Ovary (tissue), 9 donors: ENCODE data around the gene DNAJC6. TPM values are rescaled to one million over a fixed set of nuclear protein-coding genes. Genes with fewer than 3 reads are reported as not detected.
A peak's percentile ranks its signal among the peaks of the same experiment; 100 is the strongest.

Experiments used
- DNase-seq, 5 donors: peaks; one replicate each; pipeline ENCODE4 v3.0.0-alpha.2; 2019 to 2020
- H3K27ac ChIP-seq, 2 donors: fragments of 200-600 bp; one replicate each; pipeline versions ENCODE4 v1.5.1 to v1.8.0; 2019 to 2022
- H3K27me3 ChIP-seq: fragments of 200-600 bp; one replicate; pipeline ENCODE4 v1.8.0; 2022
- H3K36me3 ChIP-seq: fragments of 200-600 bp; sonication (generic); one replicate; pipeline ENCODE4 v1.5.1; 2019
- H3K4me1 ChIP-seq: one replicate; pipeline ENCODE4 v1.8.1; 2013; ENCODE audit warnings: mild to moderate bottlenecking, moderate library complexity; ENCODE audit not compliant: insufficient read depth
- H3K4me3 ChIP-seq: fragments of 200-600 bp; sonication (generic); one replicate; pipeline ENCODE4 v1.5.1; 2017
- H3K9me3 ChIP-seq, 2 donors: fragments of 200-600 bp in 1 of 2; sonication (generic) in 1 of 2; one replicate each; pipeline versions ENCODE4 v1.5.1 to v1.8.1; 2013 to 2019; ENCODE audit warnings: mild to moderate bottlenecking in 1 of 2, moderate library complexity in 1 of 2
- EP300 ChIP-seq: sonication (generic); formaldehyde crosslinking; IDR thresholded peaks from one replicate; pipeline ENCODE4 v1.6.1; 2017; ENCODE audit warnings: antibody characterized with exemption
- POLR2A ChIP-seq: fragments of 450-650 bp; IDR thresholded peaks from one replicate; pipeline ENCODE4 v1.6.1; 2017; ENCODE audit warnings: antibody characterized with exemption, mild to moderate bottlenecking, moderate library complexity
- WGBS, 3 donors: extraction: QIAGEN DNeasy Blood & Tissue Kit in 1 of 3; methylation state at CpG; one replicate each; pipeline versions ENCODE4 v1.1.5 to v1.1.7; 2013 to 2017; 5-methylcytosine and 5-hydroxymethylcytosine counted together
- intact Hi-C, 4 donors: fragments of 100-400 bp; cut with DNase I; formaldehyde crosslinking; loops; one replicate each; pipeline versions ENCODE4 v1.11.0 to v1.15.1; 2022 to 2023
- polyA plus RNA-seq, 2 donors: library from polyadenylated mRNA; stranded (reverse); fragments of 200-250 nt in 1 of 2; fragments of 350-450 nt in 1 of 2; fragmentation: Illumina TruSeq in 1 of 2; extraction: RNeasy Lipid Tissue Mini Kit (QIAGEN cat#74804) in 1 of 2; gene quantifications; one replicate each; pipeline ENCODE4 v1.2.3, GENCODE V29; 2013 to 2014
- total RNA-seq, 7 donors: library from RNA; depleted of rRNA in 2 of 7; stranded (reverse); fragments of >200 nt in 2 of 7; fragmentation: NEBNext Ultra II Directional in 3 of 7; extraction: Animal tissue kit (Norgen Biotek cat#: 25700) in 3 of 7; gene quantifications; one replicate each; pipeline versions ENCODE4 v1.1.0 to v1.2.4, GENCODE V29; 2016 to 2023
- TF ChIP-seq, protein P1 (sequence below), 3 donors: fragments of 450-650 bp in 2 of 3; fragments of 200-600 bp in 1 of 3; IDR thresholded peaks; one replicate each; pipeline versions ENCODE4 v1.5.1 to v1.8.0; 2016 to 2022; ENCODE audit warnings: antibody characterized with exemption in 3 of 3, mild to moderate bottlenecking in 1 of 3
- donor health status: DM: no; HTN: no; CAD: no; lungs with moderate emphysema.
- donor health status: DM: no; HTN: no; CAD: no.
- donor health status: Bipolar disorder and iron deficiency.
- donor health status: DM: yes; HTN: yes; CAD: no.
- donor health status: DM: no; HTN: no; CAD: no.
- donor health status: DM: yes; HTN: yes; CAD: no.

Gene DNAJC6
- total and polyA plus RNA-seq, 9 donors: 0.48 to 2.7 (median 1.5) TPM

- TF ChIP-seq EP300 (no peak), POLR2A (no peak)
- TF ChIP-seq, protein P1, sequence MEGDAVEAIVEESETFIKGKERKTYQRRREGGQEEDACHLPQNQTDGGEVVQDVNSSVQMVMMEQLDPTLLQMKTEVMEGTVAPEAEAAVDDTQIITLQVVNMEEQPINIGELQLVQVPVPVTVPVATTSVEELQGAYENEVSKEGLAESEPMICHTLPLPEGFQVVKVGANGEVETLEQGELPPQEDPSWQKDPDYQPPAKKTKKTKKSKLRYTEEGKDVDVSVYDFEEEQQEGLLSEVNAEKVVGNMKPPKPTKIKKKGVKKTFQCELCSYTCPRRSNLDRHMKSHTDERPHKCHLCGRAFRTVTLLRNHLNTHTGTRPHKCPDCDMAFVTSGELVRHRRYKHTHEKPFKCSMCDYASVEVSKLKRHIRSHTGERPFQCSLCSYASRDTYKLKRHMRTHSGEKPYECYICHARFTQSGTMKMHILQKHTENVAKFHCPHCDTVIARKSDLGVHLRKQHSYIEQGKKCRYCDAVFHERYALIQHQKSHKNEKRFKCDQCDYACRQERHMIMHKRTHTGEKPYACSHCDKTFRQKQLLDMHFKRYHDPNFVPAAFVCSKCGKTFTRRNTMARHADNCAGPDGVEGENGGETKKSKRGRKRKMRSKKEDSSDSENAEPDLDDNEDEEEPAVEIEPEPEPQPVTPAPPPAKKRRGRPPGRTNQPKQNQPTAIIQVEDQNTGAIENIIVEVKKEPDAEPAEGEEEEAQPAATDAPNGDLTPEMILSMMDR (IDR thresholded peaks at IDR 0.05): no peak
- Histone ChIP-seq H3K27me3 (no peaks in the 10 kb centered on the region), H3K27ac (no peak overlapping the region), H3K4me3 (peak overlapping the region; percentile 15), H3K36me3 (no peaks in the 10 kb centered on the region), H3K4me1 (peaks cover 3% of the 10 kb centered on the region), H3K9me3 (no peaks in the 10 kb centered on the region)
- intact Hi-C loops: no loop called here
- 8 to 14% (median 10%) methylated on average over 15 of the region's 15 CpGs for WGBS, 3 donors
- DNase-seq: peak in 2 of 5 donors; percentile 18 to 22
Measured at GRCh38 chr1:65264197-65264929, 45.0 kb upstream of the DNAJC6 start.

GRCh38 chr1:65265296-65265650, 44.1 kb upstream of the DNAJC6 start:
- Histone ChIP-seq H3K36me3 (no peaks in the 10 kb centered on the region), H3K4me3 (peak overlapping the region; percentile 40), H3K27me3 (no peaks in the 10 kb centered on the region), H3K4me1 (peaks cover 3% of the 10 kb centered on the region), H3K27ac (no peak overlapping the region), H3K9me3 (no peaks in the 10 kb centered on the region)
- DNase-seq: no peak
- 1 to 3% (median 2%) methylated on average over 7 of the region's 7 CpGs for WGBS, 3 donors
- no peak for TF ChIP-seq POLR2A
- TF ChIP-seq, protein P1 (IDR thresholded peaks at IDR 0.05): no peak
- TF ChIP-seq EP300: no peak
- intact Hi-C loops: no loop called here

GRCh38 chr1:65265651-65266351, 43.5 kb upstream of the DNAJC6 start:
- no peaks in the 10 kb centered on the region for H3K36me3 ChIP-seq
- no peaks in the 10 kb centered on the region for H3K9me3 ChIP-seq
- no peaks in the 10 kb centered on the region for H3K27me3 ChIP-seq
- H3K4me3 ChIP-seq: peak overlapping the region; percentile 40
- peak; percentile 16 to 52 (median 25) for DNase-seq
- intact Hi-C loops: no loop called here
- WGBS, 3 donors: 3 to 5% (median 3%) methylated on average over 56 to 59 of the region's 59 CpGs
- no peak overlapping the region for H3K27ac ChIP-seq
- peaks cover 3% of the 10 kb centered on the region for H3K4me1 ChIP-seq
- TF ChIP-seq EP300: no peak
- TF ChIP-seq POLR2A: no peak
- TF ChIP-seq, protein P1 (IDR thresholded peaks at IDR 0.05): peak in 1 of 3 donors; percentile 5

DNA sequence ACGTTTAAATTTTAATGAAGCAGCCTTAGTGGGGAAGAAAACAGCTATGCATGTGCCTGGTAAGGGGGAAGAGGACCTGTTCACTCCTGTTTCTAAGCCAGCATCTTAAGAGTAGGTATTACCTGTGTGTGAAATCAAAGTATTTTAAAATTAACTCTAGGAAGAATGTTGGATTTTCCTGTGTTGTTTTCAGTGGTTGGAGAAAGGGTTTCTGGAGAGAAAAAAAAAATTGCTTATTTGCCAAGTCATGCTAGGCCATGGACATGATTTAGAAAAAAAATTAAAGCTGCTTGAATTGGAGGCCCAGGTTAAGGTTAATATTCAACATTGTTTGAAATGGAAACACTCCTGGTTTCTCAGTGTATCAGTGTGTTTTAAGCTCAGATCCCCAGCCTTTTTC, 42.9 kb upstream of the DNAJC6 start:
- no peak overlapping the region for H3K4me3 ChIP-seq
- peaks cover 3% of the 10 kb centered on the region for H3K4me1 ChIP-seq
- intact Hi-C loops: no loop called here
- TF ChIP-seq POLR2A: no peak
- TF ChIP-seq, protein P1 (IDR thresholded peaks at IDR 0.05): no peak
- no peak for TF ChIP-seq EP300
- no peaks in the 10 kb centered on the region for H3K9me3 ChIP-seq
- no peaks in the 10 kb centered on the region for H3K36me3 ChIP-seq
- 20 to 36% (median 28%) methylated on average over 1 of the region's 1 CpG for WGBS, 3 donors
- H3K27ac ChIP-seq: no peak overlapping the region
- DNase-seq: no peak
- no peaks in the 10 kb centered on the region for H3K27me3 ChIP-seq
